ENCODE results near the gene MTHFD2L.

DNA sequence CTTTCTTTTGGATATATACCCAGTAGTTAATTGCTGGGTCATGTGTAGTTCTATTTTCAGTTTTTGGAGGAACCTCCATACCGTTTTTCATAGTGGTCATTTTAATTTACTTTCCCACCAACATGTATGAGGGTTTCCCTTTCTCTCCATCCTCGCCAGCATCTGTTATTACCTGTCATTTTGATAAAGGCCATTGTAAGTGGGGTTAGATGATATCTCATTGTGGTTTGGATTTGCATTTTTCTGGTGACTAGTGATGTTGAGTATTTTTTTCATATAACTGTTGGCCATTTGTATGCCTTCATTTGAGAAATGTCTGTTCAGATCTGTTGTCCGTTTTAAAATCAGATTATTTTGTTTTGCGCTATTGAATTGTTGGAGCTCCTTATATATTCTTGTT lies 30.2 kb upstream of the MTHFD2L start:
- TF ChIP-seq CTCF (IDR thresholded peaks at IDR 0.05) (no peak), POLR2A (IDR thresholded peaks at IDR 0.05) (no peak)
